Astrocyte of the spinal cord (primary cell): ENCODE results near the gene MGAT5.

Experiments
- DNase-seq: peaks from one replicate; pipeline ENCODE4 v3.0.0; 2011; ENCODE audit warnings: low read depth, low spot score
- H3K4me3 ChIP-seq: 2 replicates; pipeline ENCODE4 v1.5.1; 2011; ENCODE audit warnings: low read depth, mild to moderate bottlenecking, low read length, moderate library complexity
- CTCF ChIP-seq: IDR thresholded peaks from 2 replicates; pipeline ENCODE4 v1.5.1; 2012; ENCODE audit warnings: low read depth, mild to moderate bottlenecking, low read length, inconsistent platforms
- in situ Hi-C: cut with HindIII; loops from 2 replicates; pipeline ENCODE4 v1.10.0; 2017; ENCODE audit warnings: low sequenced_read_pairs

MGAT5 gene

GRCh38 chr2:134479696-134480330, 225.9 kb downstream of the MGAT5 start:
- DNase-seq = no peak
- TF ChIP-seq CTCF = no peak
- no peak overlapping the region for H3K4me3 ChIP-seq
- in situ Hi-C loops = no loop called here

- in situ Hi-C loops = no loop called here
- no peak for DNase-seq
- TF ChIP-seq CTCF = no peak
- no peak overlapping the region for H3K4me3 ChIP-seq
Measured at GRCh38 chr2:134482131-134482723, 228.4 kb downstream of the MGAT5 start.

GRCh38 chr2:134482766-134483340, 229.0 kb downstream of the MGAT5 start:
- no peak overlapping the region for H3K4me3 ChIP-seq
- no peak for DNase-seq
- in situ Hi-C loops = no loop called here
- no peak for TF ChIP-seq CTCF

GRCh38 chr2:134489732-134490384, 236.0 kb downstream of the MGAT5 start:
- DNase-seq = no peak
- in situ Hi-C loops = no loop called here
- H3K4me3 ChIP-seq = no peak overlapping the region
- TF ChIP-seq CTCF = no peak

GRCh38 chr2:134490559-134490958, 236.7 kb downstream of the MGAT5 start:
- in situ Hi-C loops = no loop called here
- DNase-seq = no peak
- no peak overlapping the region for H3K4me3 ChIP-seq
- TF ChIP-seq CTCF = no peak

GRCh38 chr2:134491022-134491421, 237.2 kb downstream of the MGAT5 start:
- H3K4me3 ChIP-seq = no peak overlapping the region
- in situ Hi-C loops = no loop called here
- no peak for TF ChIP-seq CTCF
- DNase-seq = no peak
